ENCODE data around the gene GOLM1.

Gene GOLM1

DNA sequence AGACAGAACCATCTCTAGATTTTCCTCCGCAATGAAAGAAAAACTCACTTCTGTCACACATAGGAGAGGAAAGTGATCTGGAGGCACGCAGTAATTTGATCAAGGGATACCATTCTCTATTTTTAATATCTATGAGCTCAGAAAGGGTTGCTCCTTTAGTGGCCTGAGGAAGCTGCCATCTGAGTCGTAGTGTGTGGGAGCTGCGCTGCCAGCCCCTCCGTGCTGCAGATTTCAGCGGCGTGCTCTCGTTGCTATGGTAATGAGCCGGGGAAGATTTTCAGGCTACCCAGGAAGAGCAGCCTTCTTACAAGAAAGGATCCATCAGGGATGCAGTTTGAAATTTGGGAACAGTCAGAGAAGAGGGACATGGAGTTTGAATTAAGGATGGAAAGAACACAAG, 17.1 kb upstream of the GOLM1 start:
- DNase-seq = no peak
- Histone ChIP-seq H3K4me3 (ENCODE audit: low read depth in 1 of 2, low read length in 2 of 2) (no peak overlapping the region), H3K36me3 (ENCODE audit: insufficient read depth, low read length) (no peaks in the 10 kb centered on the region), H3K9ac (ENCODE audit: low read depth, low read length) (no peak overlapping the region), H3K79me2 (ENCODE audit: insufficient read depth, low read length) (no peaks in the 10 kb centered on the region), H3K27ac (ENCODE audit: low read length) (no peak overlapping the region), H3K4me2 (ENCODE audit: insufficient read depth, low read length) (no peak overlapping the region), H3K27me3 (ENCODE audit: insufficient read depth, low read length, poor library complexity) (no peaks in the 10 kb centered on the region), H2AFZ (ENCODE audit: low read depth, low read length) (no peak overlapping the region), H3K4me1 (ENCODE audit: insufficient read depth, low read length) (no peaks in the 10 kb centered on the region), H3K9me3 (ENCODE audit: insufficient read depth, low read length, severe bottlenecking) (no peaks in the 10 kb centered on the region), H4K20me1 (ENCODE audit: insufficient read depth, low read length) (no peaks in the 10 kb centered on the region)
- TF ChIP-seq, protein P1, sequence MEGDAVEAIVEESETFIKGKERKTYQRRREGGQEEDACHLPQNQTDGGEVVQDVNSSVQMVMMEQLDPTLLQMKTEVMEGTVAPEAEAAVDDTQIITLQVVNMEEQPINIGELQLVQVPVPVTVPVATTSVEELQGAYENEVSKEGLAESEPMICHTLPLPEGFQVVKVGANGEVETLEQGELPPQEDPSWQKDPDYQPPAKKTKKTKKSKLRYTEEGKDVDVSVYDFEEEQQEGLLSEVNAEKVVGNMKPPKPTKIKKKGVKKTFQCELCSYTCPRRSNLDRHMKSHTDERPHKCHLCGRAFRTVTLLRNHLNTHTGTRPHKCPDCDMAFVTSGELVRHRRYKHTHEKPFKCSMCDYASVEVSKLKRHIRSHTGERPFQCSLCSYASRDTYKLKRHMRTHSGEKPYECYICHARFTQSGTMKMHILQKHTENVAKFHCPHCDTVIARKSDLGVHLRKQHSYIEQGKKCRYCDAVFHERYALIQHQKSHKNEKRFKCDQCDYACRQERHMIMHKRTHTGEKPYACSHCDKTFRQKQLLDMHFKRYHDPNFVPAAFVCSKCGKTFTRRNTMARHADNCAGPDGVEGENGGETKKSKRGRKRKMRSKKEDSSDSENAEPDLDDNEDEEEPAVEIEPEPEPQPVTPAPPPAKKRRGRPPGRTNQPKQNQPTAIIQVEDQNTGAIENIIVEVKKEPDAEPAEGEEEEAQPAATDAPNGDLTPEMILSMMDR (IDR thresholded peaks at IDR 0.05; ENCODE audit: borderline replicate concordance, extremely low read depth, low read length, poor library complexity, severe bottlenecking) = no peak
- TF ChIP-seq EZH2 (IDR thresholded peaks at IDR 0.05; ENCODE audit: borderline replicate concordance, low read depth, low read length, severe bottlenecking) = no peak
- no peak for ATAC-seq (ENCODE audit: insufficient read depth, low read depth)

DNA sequence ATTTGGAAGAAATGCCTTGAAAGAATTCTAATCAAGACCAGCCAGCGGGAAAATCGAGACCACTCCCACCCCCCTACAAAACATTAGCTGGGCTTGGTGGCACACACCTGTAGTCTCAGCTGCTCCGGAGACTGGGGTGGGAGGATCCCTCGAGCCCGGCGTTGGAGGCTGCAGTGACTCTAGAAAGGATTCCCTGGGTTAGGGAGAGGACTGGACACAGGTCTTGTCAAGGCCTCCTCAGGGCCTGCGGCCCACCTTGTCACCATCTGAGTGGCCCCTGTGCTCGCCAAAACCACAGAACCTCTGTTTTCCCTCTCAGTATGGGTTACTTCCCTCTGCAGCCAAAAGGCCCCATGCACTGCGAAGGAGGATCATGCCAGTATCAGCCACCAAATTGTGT, 16.5 kb upstream of the GOLM1 start:
- Histone ChIP-seq H3K36me3 (ENCODE audit: insufficient read depth, low read length) (no peaks in the 10 kb centered on the region), H3K79me2 (ENCODE audit: insufficient read depth, low read length) (no peaks in the 10 kb centered on the region), H4K20me1 (ENCODE audit: insufficient read depth, low read length) (no peaks in the 10 kb centered on the region), H3K27ac (ENCODE audit: low read length) (no peak overlapping the region), H3K4me2 (ENCODE audit: insufficient read depth, low read length) (no peak overlapping the region), H3K9ac (ENCODE audit: low read depth, low read length) (no peak overlapping the region), H3K27me3 (ENCODE audit: insufficient read depth, low read length, poor library complexity) (no peaks in the 10 kb centered on the region), H3K4me1 (ENCODE audit: insufficient read depth, low read length) (no peaks in the 10 kb centered on the region), H3K4me3 (ENCODE audit: low read depth in 1 of 2, low read length in 2 of 2) (no peak overlapping the region), H2AFZ (ENCODE audit: low read depth, low read length) (no peak overlapping the region), H3K9me3 (ENCODE audit: insufficient read depth, low read length, severe bottlenecking) (no peaks in the 10 kb centered on the region)
- ATAC-seq (ENCODE audit: insufficient read depth, low read depth) (no peak), DNase-seq (no peak)
- TF ChIP-seq, protein P1 (IDR thresholded peaks at IDR 0.05; ENCODE audit: borderline replicate concordance, extremely low read depth, low read length, poor library complexity, severe bottlenecking) = no peak
- no peak for TF ChIP-seq EZH2 (IDR thresholded peaks at IDR 0.05; ENCODE audit: borderline replicate concordance, low read depth, low read length, severe bottlenecking)

DNA sequence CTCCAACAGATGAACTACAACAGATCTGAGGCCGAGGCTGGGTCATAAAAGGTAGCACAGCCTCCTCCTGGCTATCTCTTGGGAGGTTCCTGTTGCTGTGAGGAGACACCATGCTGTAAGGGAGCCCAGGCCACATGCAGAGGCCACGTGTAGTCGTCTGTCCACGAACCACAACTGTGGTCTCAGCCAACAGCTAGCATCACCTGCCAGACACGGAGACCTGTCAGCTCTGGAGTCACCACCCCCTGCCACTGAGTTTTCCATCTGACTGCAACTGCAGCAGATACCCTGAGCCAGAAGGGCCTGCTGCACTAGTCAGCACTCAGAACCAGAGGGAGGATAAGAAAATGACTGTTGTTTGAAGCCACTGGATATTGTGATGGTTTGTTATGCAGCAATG, 12.7 kb upstream of the GOLM1 start:
- no peak overlapping the region for H2AFZ ChIP-seq (ENCODE audit: low read depth, low read length)
- H3K4me3 ChIP-seq (ENCODE audit: low read depth in 1 of 2, low read length in 2 of 2) = no peak overlapping the region
- DNase-seq (no peak), ATAC-seq (ENCODE audit: insufficient read depth, low read depth) (no peak)
- H3K9me3 ChIP-seq (ENCODE audit: insufficient read depth, low read length, severe bottlenecking) = no peaks in the 10 kb centered on the region
- H3K9ac ChIP-seq (ENCODE audit: low read depth, low read length) = no peak overlapping the region
- TF ChIP-seq, protein P1 (IDR thresholded peaks at IDR 0.05; ENCODE audit: borderline replicate concordance, extremely low read depth, low read length, poor library complexity, severe bottlenecking) = no peak
- no peak for TF ChIP-seq EZH2 (IDR thresholded peaks at IDR 0.05; ENCODE audit: borderline replicate concordance, low read depth, low read length, severe bottlenecking)
- H3K4me1 ChIP-seq (ENCODE audit: insufficient read depth, low read length) = no peaks in the 10 kb centered on the region
- no peaks in the 10 kb centered on the region for H3K79me2 ChIP-seq (ENCODE audit: insufficient read depth, low read length)
- no peaks in the 10 kb centered on the region for H3K27me3 ChIP-seq (ENCODE audit: insufficient read depth, low read length, poor library complexity)
- no peaks in the 10 kb centered on the region for H4K20me1 ChIP-seq (ENCODE audit: insufficient read depth, low read length)
- H3K27ac ChIP-seq (ENCODE audit: low read length) = no peak overlapping the region
- H3K36me3 ChIP-seq (ENCODE audit: insufficient read depth, low read length) = no peaks in the 10 kb centered on the region
- H3K4me2 ChIP-seq (ENCODE audit: insufficient read depth, low read length) = no peak overlapping the region

DNA sequence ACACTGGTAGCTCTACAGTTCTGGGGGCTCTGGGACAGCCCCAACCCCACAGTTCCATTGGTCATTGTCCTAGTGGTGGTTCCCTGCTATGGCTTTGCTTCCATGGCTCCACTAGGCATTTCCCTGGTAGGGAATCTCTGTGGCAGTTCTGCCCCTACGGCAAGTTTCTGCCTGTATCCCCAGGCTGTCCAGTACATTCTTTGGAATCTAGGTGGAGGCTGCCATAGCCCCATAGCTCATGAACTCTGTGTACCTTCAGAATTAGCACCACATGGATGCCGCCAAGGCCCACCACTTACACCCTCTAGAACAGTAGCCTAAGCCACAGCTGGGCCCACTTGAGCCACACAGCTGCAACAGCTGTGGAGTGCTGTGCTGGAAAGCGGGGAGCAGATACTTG, 3.3 kb upstream of the GOLM1 start:
- Histone ChIP-seq H3K4me2 (ENCODE audit: insufficient read depth, low read length) (no peak overlapping the region), H2AFZ (ENCODE audit: low read depth, low read length) (no peak overlapping the region), H3K4me1 (ENCODE audit: insufficient read depth, low read length) (no peaks in the 10 kb centered on the region), H3K9ac (ENCODE audit: low read depth, low read length) (no peak overlapping the region), H3K79me2 (ENCODE audit: insufficient read depth, low read length) (no peaks in the 10 kb centered on the region), H4K20me1 (ENCODE audit: insufficient read depth, low read length) (no peaks in the 10 kb centered on the region), H3K9me3 (ENCODE audit: insufficient read depth, low read length, severe bottlenecking) (no peaks in the 10 kb centered on the region), H3K4me3 (ENCODE audit: low read depth in 1 of 2, low read length in 2 of 2) (no peak overlapping the region), H3K27me3 (ENCODE audit: insufficient read depth, low read length, poor library complexity) (peaks cover 3% of the 10 kb centered on the region), H3K36me3 (ENCODE audit: insufficient read depth, low read length) (no peaks in the 10 kb centered on the region), H3K27ac (ENCODE audit: low read length) (no peak overlapping the region)
- TF ChIP-seq, protein P1 (IDR thresholded peaks at IDR 0.05; ENCODE audit: borderline replicate concordance, extremely low read depth, low read length, poor library complexity, severe bottlenecking) = no peak
- no peak for TF ChIP-seq EZH2 (IDR thresholded peaks at IDR 0.05; ENCODE audit: borderline replicate concordance, low read depth, low read length, severe bottlenecking)
- ATAC-seq (ENCODE audit: insufficient read depth, low read depth) (no peak), DNase-seq (no peak)
